ENCODE data around the gene NCKAP5L. TPM values are rescaled to one million over a fixed set of nuclear protein-coding genes. Genes with fewer than 3 reads are reported as not detected.

Gene NCKAP5L
- polyA plus RNA-seq, 3 donors: 3.7 to 14.9 (median 6.8) TPM

DNA sequence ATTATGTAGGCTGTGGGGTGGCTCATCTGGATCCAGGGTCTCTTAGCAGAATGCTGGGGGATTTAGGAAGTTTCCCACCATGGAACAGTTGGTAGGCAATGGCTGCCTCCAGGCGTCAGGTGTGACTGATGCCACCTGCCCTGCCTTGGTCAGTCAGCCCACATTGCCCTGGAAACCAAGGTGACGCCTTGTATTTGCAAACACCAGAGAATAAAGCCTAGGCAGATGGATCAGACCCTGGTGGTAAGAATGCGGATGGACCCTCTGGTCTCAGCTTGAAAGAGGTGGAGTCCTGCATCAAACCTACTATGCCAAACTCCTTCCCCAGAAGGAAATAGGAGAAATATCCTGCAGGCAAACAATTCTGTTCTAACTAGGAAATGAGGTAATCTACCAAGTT, 38.2 kb downstream of the NCKAP5L start:
- Mint-ChIP-seq H3K9me3 (peaks cover 0 to 3% (median 0%) of the 10 kb centered on the region in 7 donors), H3K4me3 (no peak overlapping the region), H3K36me3 (peaks cover 41 to 54% of the 10 kb centered on the region in 2 donors), H3K4me1 (peaks cover 2% of the 10 kb centered on the region), H3K27ac (peak overlapping the region in 1 of 7 donors; percentile 26), H3K27me3 (ENCODE audit: low read depth in 3 of 3) (peaks cover 0 to 3% (median 2%) of the 10 kb centered on the region in 3 donors)
- DNase-seq: no peak
- TF ChIP-seq, protein P1, sequence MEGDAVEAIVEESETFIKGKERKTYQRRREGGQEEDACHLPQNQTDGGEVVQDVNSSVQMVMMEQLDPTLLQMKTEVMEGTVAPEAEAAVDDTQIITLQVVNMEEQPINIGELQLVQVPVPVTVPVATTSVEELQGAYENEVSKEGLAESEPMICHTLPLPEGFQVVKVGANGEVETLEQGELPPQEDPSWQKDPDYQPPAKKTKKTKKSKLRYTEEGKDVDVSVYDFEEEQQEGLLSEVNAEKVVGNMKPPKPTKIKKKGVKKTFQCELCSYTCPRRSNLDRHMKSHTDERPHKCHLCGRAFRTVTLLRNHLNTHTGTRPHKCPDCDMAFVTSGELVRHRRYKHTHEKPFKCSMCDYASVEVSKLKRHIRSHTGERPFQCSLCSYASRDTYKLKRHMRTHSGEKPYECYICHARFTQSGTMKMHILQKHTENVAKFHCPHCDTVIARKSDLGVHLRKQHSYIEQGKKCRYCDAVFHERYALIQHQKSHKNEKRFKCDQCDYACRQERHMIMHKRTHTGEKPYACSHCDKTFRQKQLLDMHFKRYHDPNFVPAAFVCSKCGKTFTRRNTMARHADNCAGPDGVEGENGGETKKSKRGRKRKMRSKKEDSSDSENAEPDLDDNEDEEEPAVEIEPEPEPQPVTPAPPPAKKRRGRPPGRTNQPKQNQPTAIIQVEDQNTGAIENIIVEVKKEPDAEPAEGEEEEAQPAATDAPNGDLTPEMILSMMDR (IDR thresholded peaks at IDR 0.05): no peak
- H3K9ac ChIP-seq (ENCODE audit: insufficient read depth, low read length, poor library complexity, severe bottlenecking): no peak overlapping the region
- peaks cover 44 to 55% of the 10 kb centered on the region in 2 donors for H3K36me3 ChIP-seq (replicated peaks in 1 of 2; ENCODE audit: control insufficient read depth in 1 of 2, insufficient read depth in 2 of 2, low read length in 2 of 2)
- H4K20me1 ChIP-seq (ENCODE audit: insufficient read depth, low read length): peaks cover 15% of the 10 kb centered on the region
- H3K9me3 ChIP-seq (replicated peaks in 1 of 2; ENCODE audit: control insufficient read depth in 1 of 2, insufficient read depth in 1 of 2, low read length in 2 of 2): no peaks in the 10 kb centered on the region
- intact Hi-C loops (cut with micrococcal nuclease): no loop called here
- no peaks in the 10 kb centered on the region for H3K27me3 ChIP-seq (ENCODE audit: control insufficient read depth in 2 of 2, insufficient read depth in 2 of 2, low read length in 2 of 2)
- no peaks in the 10 kb centered on the region for H3K79me2 ChIP-seq (ENCODE audit: insufficient read depth, low read length)
- WGBS (ENCODE audit: insufficient coverage): 92% methylated on average over 2 of the region's 3 CpGs
- H3K4me2 ChIP-seq (replicated peaks; ENCODE audit: extremely low read depth, low read length, poor library complexity, severe bottlenecking): no peak overlapping the region
- no peak overlapping the region for H3K27ac ChIP-seq (ENCODE audit: low read depth in 1 of 2, low read length in 2 of 2)
- no peak overlapping the region for H3K4me3 ChIP-seq (replicated peaks in 1 of 3; ENCODE audit: low read depth in 2 of 3, low read length in 3 of 3)
- H3K4me1 ChIP-seq (ENCODE audit: control insufficient read depth in 1 of 2, insufficient read depth in 2 of 2, low read length in 2 of 2): peaks cover under 1 to 1% of the 10 kb centered on the region in 2 donors
- H2AFZ ChIP-seq (ENCODE audit: insufficient read depth, low read depth, low read length, poor library complexity, severe bottlenecking): no peak overlapping the region

DNA sequence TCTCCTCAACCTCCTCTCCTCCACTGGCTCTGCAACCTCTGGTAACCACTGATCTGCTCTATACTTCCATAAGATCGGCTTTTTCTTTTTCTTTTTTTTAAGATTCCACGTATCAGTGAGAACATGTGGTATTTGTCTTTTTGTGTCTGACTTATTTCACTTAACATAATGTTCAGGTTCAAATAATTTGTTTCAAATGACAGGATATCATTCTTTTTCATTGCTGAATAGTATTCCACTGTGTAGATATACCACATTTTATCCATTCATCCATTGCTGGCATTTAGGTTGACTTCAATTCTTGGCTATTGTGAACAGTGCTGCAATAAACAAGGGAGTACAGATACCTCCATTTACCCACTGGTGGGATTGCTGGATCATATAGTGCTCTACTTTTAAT, 40.5 kb downstream of the NCKAP5L start:
- Histone ChIP-seq H3K9ac (ENCODE audit: insufficient read depth, low read length, poor library complexity, severe bottlenecking) (no peak overlapping the region), H3K79me2 (ENCODE audit: insufficient read depth, low read length) (no peaks in the 10 kb centered on the region), H3K9me3 (replicated peaks in 1 of 2; ENCODE audit: control insufficient read depth in 1 of 2, insufficient read depth in 1 of 2, low read length in 2 of 2) (no peaks in the 10 kb centered on the region), H3K27me3 (ENCODE audit: control insufficient read depth in 2 of 2, insufficient read depth in 2 of 2, low read length in 2 of 2) (no peaks in the 10 kb centered on the region), H3K4me3 (replicated peaks in 1 of 3; ENCODE audit: low read depth in 2 of 3, low read length in 3 of 3) (no peak overlapping the region), H3K4me2 (replicated peaks; ENCODE audit: extremely low read depth, low read length, poor library complexity, severe bottlenecking) (no peak overlapping the region), H2AFZ (ENCODE audit: insufficient read depth, low read depth, low read length, poor library complexity, severe bottlenecking) (no peak overlapping the region), H4K20me1 (ENCODE audit: insufficient read depth, low read length) (peaks cover 15% of the 10 kb centered on the region), H3K27ac (ENCODE audit: low read depth in 1 of 2, low read length in 2 of 2) (no peak overlapping the region), H3K36me3 (replicated peaks in 1 of 2; ENCODE audit: control insufficient read depth in 1 of 2, insufficient read depth in 2 of 2, low read length in 2 of 2) (peaks cover 23 to 32% of the 10 kb centered on the region in 2 donors), H3K4me1 (ENCODE audit: control insufficient read depth in 1 of 2, insufficient read depth in 2 of 2, low read length in 2 of 2) (peaks cover 9 to 12% of the 10 kb centered on the region in 2 donors)
- Mint-ChIP-seq H3K4me3 (no peak overlapping the region), H3K4me1 (peaks cover 17% of the 10 kb centered on the region), H3K9me3 (peaks cover 0 to 3% (median 0%) of the 10 kb centered on the region in 7 donors), H3K27me3 (ENCODE audit: low read depth in 3 of 3) (peaks cover 0 to 4% (median 3%) of the 10 kb centered on the region in 3 donors), H3K27ac (peak overlapping the region in 2 of 7 donors; percentile 4 to 71), H3K36me3 (peaks cover 30 to 35% of the 10 kb centered on the region in 2 donors)
- no peak for DNase-seq
- intact Hi-C loops (cut with micrococcal nuclease): no loop called here
- no CpG with 5 or more reads among the region's 2 CpGs for WGBS (ENCODE audit: insufficient coverage)
- TF ChIP-seq, protein P1 (IDR thresholded peaks at IDR 0.05): no peak

Measured in CD14-positive monocyte (primary cell).